Daoy (cell line): ENCODE results near the gene TMEM134. TPM values are rescaled to one million over a fixed set of nuclear protein-coding genes. Genes with fewer than 3 reads are reported as not detected.
A peak's percentile ranks its signal among the peaks of the same experiment; 100 is the strongest.
"Not testable (repeated sequence)": the region's sequence is repeated elsewhere in the genome, so short reads cannot be mapped to it uniquely, and the experiment has no call there.

ENCODE experiments used
- DNase-seq: peaks from one replicate; pipeline ENCODE4 v3.0.0-alpha.2; 2015; ENCODE audit warnings: low read depth
- total RNA-seq: library from RNA; depleted of rRNA; stranded (reverse); fragments of >200 nt; shearing (Covaris generic); gene quantifications from 2 replicates; pipeline ENCODE4 v1.2.3, GENCODE V29; 2014

The TMEM134 gene
- total RNA-seq, 1 experiment from 2014 or later = 9.4 TPM

DNA sequence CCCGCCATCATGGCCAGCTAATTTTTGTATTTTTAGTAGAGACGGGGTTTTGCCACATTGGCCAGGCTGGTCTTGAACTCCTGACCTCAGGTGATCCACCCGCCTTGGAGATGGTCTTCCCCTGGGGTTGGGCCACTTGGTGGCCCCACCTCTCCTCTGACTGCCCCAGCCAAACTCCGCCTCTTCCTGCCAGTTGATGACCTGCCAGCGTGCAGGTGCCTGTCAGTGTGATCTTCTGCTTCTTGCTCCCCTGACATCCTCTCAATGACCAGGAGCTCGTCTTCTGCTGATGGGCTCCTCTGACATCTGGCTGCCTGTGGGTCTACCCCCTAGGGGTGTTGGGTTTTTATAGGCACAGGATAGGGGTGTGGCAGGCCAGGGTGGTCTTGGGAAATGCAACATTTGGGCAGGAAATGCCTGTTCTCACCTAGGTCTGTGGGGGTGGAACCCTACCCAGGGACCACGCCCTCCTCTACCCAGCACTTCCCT, 16.9 kb upstream of the TMEM134 start:
- not testable (repeated sequence) for DNase-seq

DNA sequence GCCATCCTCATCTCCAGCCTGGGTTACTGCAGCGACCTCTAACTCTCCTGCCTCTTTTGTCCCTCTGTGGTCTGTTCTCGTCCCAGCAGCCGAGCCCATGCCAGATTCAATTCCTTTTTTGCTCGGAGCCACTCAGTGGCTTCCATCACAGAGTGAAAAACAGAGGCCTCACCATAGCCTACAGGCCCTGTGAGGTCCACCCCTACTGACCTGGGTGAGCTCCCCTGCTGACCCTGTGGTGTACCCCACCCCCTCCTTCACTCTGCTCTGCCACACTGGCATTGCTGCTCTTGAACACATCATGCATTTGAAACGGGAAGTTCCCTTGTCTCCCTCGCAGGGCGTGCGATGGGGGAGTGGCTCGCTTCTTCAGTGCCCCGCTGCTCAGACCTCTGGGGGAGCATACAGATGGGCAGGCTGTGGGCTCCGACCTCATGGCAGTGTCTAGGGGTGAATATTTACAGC, 15.8 kb upstream of the TMEM134 start:
- no peak for DNase-seq

DNA sequence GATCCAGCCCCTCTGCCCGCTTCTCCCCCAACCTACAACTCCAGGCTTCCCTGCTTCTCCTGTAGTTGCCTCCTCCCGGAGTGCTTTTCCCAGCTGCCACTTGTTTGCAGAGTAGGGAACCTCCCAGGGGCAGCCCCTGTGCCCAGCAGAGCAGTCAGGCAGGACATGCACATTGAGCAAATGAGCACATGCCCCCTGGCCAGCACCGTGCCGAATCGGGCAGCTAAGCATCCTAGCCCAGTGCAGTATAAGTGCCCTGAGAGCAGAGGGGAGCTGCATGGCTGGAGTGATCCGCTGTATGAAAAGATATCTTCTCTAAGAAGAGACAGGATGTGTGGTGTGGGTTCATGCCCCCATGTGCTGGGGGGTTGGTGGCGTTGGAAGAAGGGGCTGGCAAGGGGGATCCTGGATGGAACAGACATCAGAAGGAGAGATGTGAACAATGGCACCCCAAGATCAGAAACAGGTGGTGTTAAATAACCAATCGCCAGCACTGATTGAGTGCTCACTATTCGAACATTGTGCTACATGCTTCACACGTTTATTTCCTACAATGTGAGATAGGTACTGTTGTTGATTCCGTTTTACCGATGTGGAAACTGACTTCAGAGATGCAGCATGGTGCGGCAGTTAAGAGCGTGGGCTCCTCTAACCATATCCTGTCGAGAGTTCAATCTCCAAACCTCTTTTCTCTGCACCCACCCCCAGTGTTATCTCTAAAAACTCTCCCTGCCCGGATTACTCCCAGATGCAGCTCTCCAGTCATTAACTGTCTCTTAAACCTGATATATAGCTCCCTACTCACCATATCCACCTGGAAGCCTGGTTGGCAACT, 15.0 kb upstream of the TMEM134 start:
- DNase-seq = no peak

DNA sequence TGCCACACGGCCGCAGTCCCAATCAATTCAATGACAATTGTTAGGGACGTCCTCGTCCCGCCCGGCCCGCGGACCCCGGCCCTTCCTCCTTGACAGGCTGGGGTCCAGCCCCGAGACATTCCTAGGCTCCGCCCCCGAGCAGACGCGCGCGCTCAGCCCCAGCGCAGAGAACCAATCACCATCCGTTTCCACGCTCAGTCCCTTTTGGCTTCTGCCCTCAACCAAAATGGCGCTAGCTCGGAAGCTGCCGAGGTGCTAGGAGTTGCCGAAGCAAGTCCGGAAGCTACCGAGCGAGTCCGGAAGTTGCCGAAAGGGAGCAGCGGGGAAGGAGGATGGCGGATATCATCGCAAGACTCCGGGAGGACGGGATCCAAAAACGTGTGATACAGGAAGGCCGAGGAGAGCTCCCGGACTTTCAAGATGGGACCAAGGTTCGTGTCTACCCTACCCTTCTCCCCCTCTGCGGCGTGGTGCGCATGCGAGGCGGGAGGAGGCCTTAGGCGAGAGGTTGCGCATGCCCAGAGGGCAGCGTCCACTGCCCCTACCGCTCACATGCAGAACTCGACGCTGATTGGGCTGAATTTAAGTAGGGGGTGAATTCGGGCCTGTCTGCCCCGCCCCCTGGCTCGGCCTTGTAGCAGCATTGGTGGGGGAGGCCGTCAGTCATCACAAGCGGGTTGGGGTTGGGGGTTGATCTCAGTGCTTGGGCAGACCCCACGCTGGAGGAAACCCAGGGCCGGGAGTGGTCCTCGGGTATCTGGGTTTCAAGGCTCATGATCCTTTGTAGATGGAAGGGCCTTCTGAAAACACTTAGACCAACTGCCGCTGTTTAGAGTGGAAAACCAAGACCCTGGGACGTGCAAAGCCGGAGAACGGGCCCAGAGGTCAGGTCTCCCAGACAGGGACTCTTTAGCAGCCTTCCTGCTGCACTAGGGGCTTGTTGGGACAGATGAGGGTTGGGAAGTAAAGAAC, 14.1 kb upstream of the TMEM134 start, which contains the start of gene AIP:
AIP (plus strand) TSS at position 200 of the 972 bp plus-strand sequence; CDS start at position 333, 133 bp downstream.
- peak; percentile 98 for DNase-seq

DNA sequence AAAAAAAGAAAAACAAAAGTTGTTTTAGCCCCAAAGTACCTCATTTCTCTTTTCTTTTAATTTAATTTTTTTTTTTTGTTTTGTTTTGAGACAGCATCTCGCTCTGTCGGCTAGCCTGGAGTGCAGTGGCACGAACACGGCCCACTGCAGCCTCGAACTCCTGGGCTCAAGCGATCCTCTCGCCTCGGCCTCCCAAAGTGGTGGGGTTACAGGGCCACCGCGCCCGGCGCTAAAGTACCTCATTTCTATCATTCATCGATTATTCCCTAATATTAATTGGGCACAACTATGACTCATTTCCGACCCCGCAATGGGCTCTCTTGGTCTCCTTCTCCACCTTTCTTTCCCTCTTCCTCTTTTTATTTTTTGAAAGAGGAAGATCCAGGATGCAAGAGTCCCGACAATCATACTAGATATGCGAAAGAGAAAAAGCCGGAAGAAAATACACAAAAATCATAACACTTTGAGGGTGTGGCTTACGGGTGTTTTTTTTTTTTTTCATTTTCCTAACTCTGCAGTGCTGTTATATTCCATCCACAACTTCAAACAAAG, 13.3 kb upstream of the TMEM134 start:
- no peak for DNase-seq

DNA sequence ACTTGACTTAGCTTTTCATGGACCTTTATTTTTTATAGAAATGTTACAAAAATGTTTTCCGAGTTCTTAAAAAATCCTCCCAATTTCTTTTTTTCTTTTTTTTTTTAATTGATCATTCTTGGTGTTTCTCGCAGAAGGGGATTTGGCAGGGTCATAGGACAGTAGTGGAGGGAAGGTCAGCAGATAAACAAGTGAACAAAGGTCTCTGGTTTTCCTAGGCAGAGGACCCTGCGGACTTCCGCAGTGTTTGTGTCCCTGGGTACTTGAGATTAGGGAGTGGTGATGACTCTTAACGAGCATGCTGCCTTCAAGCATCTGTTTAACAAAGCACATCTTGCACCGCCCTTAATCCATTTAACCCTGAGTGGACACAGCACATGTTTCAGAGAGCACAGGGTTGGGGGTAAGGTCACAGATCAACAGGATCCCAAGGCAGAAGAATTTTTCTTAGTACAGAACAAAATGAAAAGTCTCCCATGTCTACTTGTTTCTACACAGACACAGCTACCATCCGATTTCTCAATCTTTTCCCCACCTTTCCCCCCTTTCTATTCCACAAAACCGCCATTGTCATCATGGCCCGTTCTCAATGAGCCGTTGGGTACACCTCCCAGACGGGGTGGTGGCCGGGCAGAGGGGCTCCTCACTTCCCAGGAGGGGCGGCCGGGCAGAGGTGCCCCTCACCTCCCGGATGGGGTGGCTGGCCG, 8.4 kb upstream of the TMEM134 start:
- not testable (repeated sequence) for DNase-seq

DNA sequence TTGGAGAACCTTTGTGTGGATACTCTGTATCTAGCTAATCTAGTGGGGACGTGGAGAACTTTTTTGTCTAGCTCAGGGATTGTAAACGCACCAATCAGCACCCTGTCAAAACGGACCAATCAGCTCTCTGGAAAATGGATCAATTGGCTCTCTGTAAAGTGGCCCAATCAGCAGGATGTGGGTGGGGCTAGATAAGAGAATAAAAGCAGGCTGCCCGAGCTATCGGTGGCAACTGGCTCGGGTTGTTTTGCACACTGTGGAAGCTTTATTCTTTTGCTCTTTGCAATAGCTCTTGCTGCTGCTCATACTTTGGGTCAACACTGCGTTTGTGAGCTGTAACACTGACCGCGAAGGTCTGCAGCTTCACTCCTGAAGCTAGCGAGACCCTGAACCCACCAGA, 7.6 kb upstream of the TMEM134 start:
- DNase-seq = not testable (repeated sequence)

DNA sequence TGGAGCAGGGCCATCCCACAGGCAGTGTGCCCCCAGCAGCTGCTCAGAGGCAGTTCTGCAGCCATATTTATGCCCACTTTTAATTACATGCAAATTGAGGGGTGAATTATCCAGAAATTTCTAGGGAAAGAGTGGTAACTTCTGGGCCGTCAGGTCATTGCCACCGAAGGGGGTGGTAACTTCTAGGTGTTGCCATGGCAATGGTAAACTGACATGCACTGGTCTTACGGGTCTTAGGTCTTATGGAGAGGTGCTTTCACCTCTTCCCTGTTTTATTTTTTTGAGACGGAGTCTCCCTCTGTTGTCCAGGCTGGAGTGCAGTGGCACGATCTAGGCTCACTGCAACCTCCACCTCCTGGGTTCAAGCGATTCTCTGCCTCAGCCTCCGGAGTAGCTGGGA, 3.8 kb upstream of the TMEM134 start:
- DNase-seq = no peak

DNA sequence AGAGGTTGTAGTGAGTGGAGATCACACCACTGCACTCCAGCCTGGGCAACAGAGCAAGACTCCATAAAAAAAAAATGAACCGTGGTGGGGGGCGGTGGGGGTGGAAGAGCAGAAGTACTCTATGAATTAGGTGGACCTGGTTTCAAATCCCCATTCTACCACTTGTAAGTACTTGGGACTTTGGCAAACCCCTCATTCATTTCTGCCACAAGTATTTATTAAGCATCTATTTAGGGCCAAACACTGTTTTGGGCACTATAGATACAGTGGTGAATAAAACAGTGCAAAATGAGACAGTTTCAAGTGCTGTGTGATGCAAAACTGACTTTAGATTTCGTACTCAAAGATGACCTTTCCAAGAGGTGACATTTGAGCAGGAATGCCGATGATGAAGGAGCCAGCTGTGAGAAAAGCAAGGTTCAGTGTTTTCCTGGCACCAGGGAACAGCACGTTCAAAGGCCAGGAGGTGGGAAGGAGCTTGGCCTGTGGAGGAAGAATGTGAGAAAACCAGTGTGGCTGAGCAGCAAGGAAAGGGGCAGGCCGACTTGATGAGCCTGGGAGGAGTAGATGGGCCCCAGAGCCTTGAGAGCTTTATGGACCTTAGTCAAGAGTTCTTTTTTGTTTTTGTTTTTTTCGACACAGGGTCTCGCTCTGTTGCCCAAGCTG, 1.4 kb upstream of the TMEM134 start:
- DNase-seq = no peak

DNA sequence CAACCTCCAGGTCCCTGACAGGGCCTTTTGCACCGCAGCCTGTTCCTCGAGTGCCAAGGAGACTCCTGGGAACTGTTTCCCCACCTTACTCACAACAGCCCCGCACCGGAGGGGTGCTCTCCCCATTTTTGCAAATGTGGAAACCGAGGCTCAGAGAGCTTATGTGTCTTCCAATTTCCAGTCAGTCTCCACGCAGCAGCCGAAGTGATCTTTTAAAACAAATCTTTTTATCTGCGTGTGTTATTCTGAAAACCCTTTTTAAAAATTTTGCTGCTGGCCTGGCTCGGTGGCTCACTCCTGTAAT, 409 bp upstream of the TMEM134 start:
- DNase-seq = no peak

DNA sequence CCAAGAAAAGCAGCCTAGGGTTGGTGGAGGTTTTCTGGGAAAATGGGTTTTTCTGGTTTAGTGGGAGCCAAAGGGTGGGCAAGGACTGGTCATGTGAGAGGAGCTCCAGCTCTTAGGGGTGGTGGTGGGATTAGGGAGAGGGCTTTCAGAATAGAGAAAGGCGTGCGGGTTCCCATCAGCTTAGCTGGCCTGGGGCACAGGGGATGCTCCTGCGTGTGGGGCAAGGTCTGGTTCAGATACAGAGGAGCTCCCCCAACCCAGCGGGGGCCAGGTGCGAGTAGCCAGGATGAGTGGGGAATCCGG, 644 bp downstream of the TMEM134 start:
- no peak for DNase-seq

DNA sequence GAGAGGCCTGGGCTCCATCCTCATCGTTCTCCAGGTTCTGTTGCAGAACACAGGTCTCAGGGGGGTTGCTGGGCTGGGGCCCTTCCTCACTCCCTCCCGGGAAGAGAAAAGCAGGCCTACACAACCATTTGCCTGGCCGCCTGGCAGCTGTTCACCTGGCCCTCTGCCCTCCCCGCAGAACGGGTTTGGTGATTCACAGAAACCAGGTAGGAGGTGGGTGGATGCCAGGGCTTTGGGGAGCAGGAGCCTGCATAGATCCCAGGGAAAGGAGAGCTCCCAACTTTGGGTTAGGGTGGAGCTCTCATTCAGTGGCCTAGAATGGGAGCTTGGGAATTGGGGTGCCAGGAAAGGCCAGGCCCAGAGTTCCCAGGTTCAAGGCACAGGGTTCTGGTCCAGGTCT, 995 bp downstream of the TMEM134 start:
- DNase-seq = peak; percentile 31

DNA sequence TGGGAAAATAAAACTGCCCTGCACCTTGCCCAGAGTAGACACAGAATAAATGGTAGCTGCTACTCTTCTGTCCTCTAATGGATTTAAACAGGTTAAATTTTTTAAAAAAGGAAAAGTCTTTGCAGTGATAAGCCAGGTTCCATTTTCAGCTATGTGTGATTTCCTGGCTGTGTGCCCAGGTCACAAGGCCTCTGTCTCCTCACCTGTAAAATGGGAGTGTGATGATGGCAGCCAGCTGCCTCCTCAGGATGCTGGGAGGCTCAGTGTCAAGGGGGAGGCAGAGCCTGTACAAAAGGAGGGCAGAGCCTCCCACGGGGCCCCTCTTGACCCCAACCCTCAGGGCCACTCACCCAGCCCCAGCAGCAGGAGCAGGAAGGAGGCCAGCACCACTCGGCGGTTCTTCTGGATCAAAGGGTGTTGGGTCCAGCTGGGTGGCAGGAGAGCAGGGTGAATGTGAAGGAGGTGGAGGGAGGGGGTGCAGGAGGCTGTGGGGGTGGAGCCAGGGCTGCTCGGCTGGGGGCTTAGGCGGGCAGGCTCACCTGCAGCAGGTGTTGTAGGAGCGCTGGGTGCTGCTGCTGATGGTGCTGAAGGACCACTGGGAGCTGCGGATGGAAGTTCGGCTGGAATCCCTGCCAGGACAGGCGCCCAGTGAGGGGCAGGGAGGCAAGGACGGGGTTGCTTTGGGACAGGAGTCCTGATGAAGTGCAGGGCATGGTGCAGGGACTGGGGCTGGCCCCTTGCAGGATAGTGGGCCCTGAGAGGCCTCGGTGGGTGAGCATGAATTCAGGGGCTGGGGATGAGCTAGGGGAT, 1.9 kb downstream of the TMEM134 start:
- DNase-seq = no peak

DNA sequence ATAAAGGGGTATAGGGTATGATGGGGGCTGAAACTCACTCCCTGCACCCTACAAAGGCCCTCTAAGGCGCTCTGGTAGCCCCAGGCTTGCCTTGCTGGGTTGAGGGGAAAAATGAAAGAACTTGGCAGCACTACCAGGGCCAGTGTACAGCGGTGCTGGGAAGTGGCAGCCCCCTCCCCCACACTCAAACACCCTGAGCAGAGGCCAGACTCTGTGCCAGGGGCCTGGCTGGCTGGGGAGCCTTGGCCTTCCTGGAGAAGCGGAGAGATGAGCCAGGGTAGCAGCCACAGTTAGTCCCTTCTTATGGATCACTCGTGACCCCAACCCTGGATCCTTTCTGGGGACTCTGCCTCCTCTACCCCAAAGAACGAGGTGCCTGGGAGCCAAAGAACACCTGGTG, 2.7 kb downstream of the TMEM134 start:
- no peak for DNase-seq

DNA sequence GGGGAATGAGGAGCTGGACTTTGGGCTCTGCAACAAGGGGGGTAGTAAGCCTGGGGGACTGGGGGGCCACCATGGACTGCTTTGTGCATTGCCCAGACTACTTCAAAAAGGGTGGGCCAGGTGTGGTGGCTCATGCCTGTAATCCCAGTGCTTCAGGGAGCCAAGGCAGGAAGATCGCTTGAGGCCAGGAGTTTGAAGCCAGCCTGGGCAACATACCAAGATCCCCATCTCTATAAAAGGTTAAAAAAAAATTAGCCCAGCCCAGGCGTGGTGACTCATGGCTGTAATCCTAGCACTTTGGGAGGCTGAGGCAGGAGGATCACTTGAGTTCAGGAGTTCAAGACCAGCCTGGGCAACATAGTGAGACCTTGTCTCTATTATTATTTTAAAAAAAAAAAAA, 3.5 kb downstream of the TMEM134 start:
- DNase-seq = peak; percentile 56

DNA sequence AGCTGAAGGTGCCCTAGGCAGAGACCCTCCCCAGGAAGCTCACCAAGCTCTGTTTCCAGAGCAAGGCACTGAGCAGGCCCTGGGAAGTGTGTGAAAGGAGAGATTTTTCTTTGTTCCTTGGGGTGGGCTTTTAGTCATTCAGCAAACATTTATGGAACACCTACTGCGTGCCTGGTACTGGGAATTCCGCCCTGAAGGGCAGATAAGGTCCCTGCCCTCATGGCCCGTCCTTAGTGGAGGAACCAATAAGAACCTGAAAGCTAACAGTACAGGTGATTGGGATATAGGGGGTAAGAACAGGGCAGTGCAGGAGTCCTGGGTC, 3.9 kb downstream of the TMEM134 start:
- DNase-seq = no peak

DNA sequence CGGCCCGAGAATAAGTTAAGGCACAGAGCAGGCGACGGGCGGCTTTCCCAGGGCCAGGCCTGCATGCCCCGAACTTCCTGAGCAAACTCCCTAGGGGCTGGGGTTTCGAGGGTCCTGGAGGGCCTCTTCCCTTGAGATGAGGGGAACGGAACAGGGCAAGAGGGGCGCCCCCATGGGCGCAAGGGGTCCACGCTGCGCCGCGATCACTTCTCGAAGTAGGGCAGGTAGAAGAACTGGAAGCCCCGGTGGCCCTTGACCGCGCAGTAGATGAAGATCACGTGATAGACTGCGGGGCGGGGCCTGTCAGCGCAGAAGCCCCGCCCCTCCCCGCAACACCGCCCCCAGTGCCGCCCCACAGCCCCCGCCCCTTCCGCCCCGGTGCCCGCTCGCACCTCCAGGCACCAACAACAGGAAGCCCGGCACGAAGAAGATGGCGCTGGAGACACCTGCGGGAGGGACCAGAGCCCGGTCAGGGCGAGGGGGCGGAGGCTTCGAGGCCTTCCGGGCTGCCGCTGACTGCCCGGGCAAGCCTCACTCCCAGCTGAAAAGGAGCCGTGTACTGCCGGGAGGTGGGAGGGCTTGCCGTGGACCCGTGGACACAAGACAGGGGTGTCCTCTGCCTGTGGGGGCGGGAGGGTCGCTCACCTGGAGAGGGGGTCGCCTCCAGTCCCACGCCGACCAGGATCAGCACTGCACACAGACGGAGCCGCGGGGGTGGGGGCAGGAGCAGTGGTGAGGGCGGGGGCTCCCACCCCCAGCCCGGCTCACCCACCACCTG, 4.5 kb downstream of the TMEM134 start:
- DNase-seq = peak; percentile 90

DNA sequence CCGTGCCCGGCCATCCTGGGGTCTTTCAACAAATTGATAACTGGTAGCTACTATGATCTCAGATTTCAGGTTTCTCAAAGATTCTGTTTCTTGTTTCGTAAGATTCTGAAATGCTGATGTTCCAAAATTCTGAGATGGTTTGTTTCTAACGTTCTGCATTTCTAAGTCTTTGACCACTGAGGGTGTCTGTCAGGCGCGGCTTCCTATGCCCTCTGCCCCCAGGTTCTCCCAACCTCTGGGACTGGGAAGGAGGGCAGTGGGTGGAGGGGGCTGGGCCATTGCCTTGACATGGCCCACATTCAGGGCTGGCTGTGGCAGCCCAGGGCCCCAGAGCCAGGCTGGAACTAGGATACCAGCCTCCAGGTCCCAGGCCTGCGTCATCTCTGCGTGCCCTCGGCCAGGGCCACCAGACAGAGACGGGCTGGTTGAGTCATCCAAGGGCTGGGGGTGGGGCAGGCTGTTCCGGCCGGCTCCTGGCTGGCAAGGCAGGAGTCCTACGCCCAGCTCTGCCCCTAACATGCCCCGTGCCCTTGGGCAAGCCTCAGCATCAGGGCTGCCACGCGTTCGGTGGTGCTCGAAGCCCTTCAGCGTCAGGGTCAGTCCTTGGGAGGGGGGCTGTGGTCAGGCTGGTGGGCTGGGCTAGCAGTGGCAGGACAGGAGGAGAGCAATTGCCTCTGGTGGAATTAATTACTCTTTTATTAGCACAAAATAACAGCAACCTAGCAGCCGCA, 5.2 kb downstream of the TMEM134 start:
- peak; percentile 87 for DNase-seq

DNA sequence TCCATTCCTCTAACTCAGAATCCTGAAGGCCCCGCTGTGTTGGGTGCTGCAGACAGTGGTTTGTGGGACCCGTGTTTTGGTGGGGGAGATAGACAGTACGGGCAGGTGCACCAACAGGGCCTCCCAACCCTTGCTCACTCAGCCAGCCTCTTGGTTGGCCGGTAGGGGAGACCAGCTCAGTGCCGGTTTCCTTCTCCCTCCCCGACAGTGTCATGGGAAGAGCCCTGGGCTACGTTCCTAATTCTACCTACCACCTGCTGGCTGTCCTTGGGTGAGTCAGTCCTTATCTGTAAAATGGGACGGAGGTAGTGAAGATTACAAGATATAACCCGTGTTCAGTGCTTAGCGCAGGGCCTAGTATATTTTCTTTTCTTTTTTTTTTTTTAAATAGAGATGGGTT, 5.9 kb downstream of the TMEM134 start:
- DNase-seq = no peak
